ENCODE measurements around the gene RBFOX1. TPM values are rescaled to one million over a fixed set of nuclear protein-coding genes. Genes with fewer than 3 reads are reported as not detected.

The RBFOX1 gene
- total RNA-seq, 2 donors from 2014 or later: 30.4 to 33.0 TPM

GRCh38 chr16:7366041-7366440 lies 33.4 kb downstream of the RBFOX1 start:
- DNase-seq (ENCODE audit: low spot score): no peak
- Histone ChIP-seq H3K4me1 (peaks cover 0 to 21% of the 10 kb centered on the region in 2 donors), H3K36me3 (no peaks in the 10 kb centered on the region), H3K4me3 (no peak overlapping the region), H3K27ac (peak overlapping the region; percentile 57 to 74), H3K9me3 (no peaks in the 10 kb centered on the region), H3K27me3 (no peaks in the 10 kb centered on the region)
- no peak for TF ChIP-seq CTCF (IDR thresholded peaks at IDR 0.05)

- TF ChIP-seq CTCF (IDR thresholded peaks at IDR 0.05): no peak
- Histone ChIP-seq H3K27ac (peak overlapping the region in 1 of 2 donors; percentile 74), H3K4me1 (peaks cover 0 to 21% of the 10 kb centered on the region in 2 donors), H3K4me3 (no peak overlapping the region), H3K9me3 (no peaks in the 10 kb centered on the region), H3K27me3 (no peaks in the 10 kb centered on the region), H3K36me3 (no peaks in the 10 kb centered on the region)
- no peak for DNase-seq (ENCODE audit: low spot score)
These were observed 34.6 kb downstream of the RBFOX1 start for GRCh38 chr16:7366993-7367880.

- Histone ChIP-seq H3K27ac (no peak overlapping the region), H3K4me1 (peaks cover 0 to 12% of the 10 kb centered on the region in 2 donors), H3K36me3 (no peaks in the 10 kb centered on the region), H3K27me3 (no peaks in the 10 kb centered on the region), H3K4me3 (no peak overlapping the region), H3K9me3 (no peaks in the 10 kb centered on the region)
- DNase-seq (ENCODE audit: low spot score): no peak
- no peak for TF ChIP-seq CTCF (IDR thresholded peaks at IDR 0.05)
These were observed 36.6 kb downstream of the RBFOX1 start for GRCh38 chr16:7369204-7369603.

- no peak for TF ChIP-seq CTCF (IDR thresholded peaks at IDR 0.05)
- no peaks in the 10 kb centered on the region for H3K9me3 ChIP-seq
- H3K27ac ChIP-seq: peak overlapping the region; percentile 60 to 88
- H3K4me1 ChIP-seq: peaks cover 0 to 19% of the 10 kb centered on the region in 2 donors
- H3K27me3 ChIP-seq: no peaks in the 10 kb centered on the region
- no peaks in the 10 kb centered on the region for H3K36me3 ChIP-seq
- H3K4me3 ChIP-seq: no peak overlapping the region
- no peak for DNase-seq (ENCODE audit: low spot score)
These were observed 39.5 kb downstream of the RBFOX1 start for GRCh38 chr16:7372095-7372494.

GRCh38 chr16:7373776-7374175 lies 41.1 kb downstream of the RBFOX1 start:
- Histone ChIP-seq H3K4me1 (peaks cover 0 to 23% of the 10 kb centered on the region in 2 donors), H3K4me3 (no peak overlapping the region), H3K27me3 (no peaks in the 10 kb centered on the region), H3K9me3 (no peaks in the 10 kb centered on the region), H3K27ac (peak overlapping the region in 1 of 2 donors; percentile 88), H3K36me3 (no peaks in the 10 kb centered on the region)
- DNase-seq (ENCODE audit: low spot score): no peak
- no peak for TF ChIP-seq CTCF (IDR thresholded peaks at IDR 0.05)

Measured in right atrium auricular region (tissue), 2 donors.